RKO (cell line): Measurements from ENCODE around the gene ZNF695.

Source experiments
- DNase-seq: peaks from one replicate; pipeline ENCODE4 v3.0.0-alpha.2; 2016; ENCODE audit warnings: low spot score

The ZNF695 gene

GRCh38 chr1:246954126-246954525, 53.7 kb downstream of the ZNF695 start:
- DNase-seq = no peak

GRCh38 chr1:246951413-246951812, 56.4 kb downstream of the ZNF695 start:
- DNase-seq = no peak

- DNase-seq = no peak
Measured at GRCh38 chr1:246949956-246950355, 57.9 kb downstream of the ZNF695 start.

GRCh38 chr1:246947255-246947654, 60.6 kb downstream of the ZNF695 start:
- DNase-seq = no peak

GRCh38 chr1:246946366-246946765, 61.5 kb downstream of the ZNF695 start:
- DNase-seq = no peak
